GM20000 (cell line): ENCODE results near the gene ST3GAL5.
"Not testable (repeated sequence)": the region's sequence is repeated elsewhere in the genome, so short reads cannot be mapped to it uniquely, and the experiment has no call there.

ENCODE experiments used
- DNase-seq: peaks from one replicate; pipeline ENCODE4 v3.0.0; 2012; ENCODE audit warnings: low spot score
- TF ChIP-seq, protein P1 (sequence below): IDR thresholded peaks from 2 replicates; pipeline ENCODE4 v1.5.1; 2012; ENCODE audit warnings: mild to moderate bottlenecking, control low read depth; ENCODE audit errors: extremely low read depth, missing control alignments

Gene ST3GAL5

DNA sequence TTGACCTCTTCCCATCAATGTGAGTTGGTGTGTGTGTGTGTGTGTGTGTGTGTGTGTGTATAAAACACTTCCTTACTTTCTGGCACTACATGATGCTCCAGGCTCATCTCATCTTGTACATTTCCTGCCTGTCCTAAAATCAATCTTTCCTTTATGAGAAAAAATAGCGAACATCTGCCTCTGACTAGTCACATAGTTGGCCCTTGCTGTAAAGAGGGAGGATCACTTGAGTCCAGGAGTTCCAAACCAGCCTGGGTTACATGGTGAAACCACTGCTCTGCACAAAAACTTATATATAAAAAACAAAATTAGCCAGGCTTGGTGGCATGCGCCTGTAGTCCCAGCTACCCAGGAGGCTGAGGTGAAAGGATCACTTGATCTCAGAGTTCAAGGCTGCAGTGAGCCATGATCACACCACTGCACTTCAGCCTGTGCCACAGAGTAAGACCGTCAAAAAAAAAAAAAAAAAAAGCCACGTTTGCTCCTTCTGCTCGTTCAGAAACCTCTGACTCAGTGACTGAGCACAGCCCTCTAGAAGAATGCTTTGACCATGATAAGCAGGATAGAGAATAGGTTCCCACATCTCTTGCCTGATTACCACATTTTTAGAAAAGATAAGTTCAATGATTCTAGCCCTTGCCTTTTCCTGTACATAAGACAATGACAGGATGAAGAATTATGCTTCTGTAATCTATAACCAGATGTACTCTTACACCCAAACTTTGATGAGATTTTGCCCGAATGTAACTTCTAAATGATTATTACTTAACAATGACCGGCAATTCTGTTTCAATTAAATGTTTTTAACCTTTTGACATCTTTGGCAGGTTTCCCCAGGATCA, 45.2 kb upstream of the ST3GAL5 start:
- DNase-seq: no peak
- TF ChIP-seq, protein P1, sequence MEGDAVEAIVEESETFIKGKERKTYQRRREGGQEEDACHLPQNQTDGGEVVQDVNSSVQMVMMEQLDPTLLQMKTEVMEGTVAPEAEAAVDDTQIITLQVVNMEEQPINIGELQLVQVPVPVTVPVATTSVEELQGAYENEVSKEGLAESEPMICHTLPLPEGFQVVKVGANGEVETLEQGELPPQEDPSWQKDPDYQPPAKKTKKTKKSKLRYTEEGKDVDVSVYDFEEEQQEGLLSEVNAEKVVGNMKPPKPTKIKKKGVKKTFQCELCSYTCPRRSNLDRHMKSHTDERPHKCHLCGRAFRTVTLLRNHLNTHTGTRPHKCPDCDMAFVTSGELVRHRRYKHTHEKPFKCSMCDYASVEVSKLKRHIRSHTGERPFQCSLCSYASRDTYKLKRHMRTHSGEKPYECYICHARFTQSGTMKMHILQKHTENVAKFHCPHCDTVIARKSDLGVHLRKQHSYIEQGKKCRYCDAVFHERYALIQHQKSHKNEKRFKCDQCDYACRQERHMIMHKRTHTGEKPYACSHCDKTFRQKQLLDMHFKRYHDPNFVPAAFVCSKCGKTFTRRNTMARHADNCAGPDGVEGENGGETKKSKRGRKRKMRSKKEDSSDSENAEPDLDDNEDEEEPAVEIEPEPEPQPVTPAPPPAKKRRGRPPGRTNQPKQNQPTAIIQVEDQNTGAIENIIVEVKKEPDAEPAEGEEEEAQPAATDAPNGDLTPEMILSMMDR: no peak

DNA sequence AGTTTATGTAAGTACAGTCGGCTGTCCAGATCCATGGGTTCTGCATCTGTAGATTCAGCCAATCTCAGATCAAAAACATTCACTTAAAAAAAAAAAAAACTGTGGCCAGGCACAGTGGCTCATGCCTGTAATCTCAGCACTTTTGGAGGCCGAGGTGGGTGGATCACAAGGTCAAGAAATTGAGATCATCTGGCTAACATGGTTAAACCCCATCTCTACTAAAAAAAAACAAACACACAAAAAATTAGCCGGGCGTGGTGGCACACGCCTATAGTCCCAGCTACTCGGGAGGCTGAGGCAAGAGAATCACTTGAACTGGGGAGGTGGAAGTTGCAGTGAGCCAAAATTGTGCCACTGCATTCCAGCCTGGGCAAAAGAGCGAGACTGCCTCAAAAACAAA, 42.4 kb upstream of the ST3GAL5 start:
- not testable (repeated sequence) for DNase-seq

DNA sequence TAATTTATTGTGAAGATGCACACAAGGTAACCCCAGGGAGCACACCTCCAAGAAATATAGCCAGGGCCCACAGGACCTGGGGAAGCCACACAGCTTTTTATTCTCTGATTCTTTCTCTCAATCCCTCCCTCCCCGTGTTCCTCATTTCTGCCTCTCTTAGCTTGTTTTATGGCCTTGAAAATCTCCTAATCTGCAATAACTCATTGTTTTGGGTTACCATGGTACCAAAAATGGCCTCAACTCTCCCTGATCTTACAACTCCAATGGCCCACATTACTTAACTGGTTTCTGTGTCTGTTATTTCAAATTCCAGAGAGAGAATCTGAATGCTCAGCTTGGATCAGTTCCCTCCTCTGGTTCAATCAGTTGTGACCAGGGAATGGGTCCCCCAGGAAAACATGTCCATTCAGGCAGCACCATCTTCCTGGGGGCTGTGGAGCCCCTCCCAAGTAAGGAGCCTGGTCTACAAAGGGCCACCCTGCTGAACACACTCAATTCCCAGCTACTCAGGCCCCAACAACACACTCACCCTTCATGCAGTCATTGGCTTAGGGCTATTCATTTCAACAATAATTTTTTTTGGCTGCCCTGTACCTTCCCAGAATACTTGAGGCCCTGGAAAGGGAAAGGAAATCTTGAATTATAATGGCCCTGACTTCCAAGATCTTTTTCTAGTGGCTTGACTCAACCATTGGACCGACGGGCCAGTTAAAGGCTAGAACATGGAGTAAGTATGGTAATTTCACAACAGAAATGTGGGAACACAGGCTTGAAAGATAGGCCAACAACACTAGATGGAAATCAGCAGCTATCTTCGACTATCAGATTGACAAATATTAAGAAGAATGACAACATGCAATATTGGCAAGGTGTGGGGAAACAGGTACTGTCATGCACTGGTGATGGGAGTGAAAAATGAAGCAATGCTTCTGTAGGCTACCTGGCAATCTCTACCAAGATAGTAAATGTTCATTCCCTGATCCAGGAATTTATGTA, 41.6 kb upstream of the ST3GAL5 start:
- TF ChIP-seq, protein P1: no peak
- DNase-seq: no peak

DNA sequence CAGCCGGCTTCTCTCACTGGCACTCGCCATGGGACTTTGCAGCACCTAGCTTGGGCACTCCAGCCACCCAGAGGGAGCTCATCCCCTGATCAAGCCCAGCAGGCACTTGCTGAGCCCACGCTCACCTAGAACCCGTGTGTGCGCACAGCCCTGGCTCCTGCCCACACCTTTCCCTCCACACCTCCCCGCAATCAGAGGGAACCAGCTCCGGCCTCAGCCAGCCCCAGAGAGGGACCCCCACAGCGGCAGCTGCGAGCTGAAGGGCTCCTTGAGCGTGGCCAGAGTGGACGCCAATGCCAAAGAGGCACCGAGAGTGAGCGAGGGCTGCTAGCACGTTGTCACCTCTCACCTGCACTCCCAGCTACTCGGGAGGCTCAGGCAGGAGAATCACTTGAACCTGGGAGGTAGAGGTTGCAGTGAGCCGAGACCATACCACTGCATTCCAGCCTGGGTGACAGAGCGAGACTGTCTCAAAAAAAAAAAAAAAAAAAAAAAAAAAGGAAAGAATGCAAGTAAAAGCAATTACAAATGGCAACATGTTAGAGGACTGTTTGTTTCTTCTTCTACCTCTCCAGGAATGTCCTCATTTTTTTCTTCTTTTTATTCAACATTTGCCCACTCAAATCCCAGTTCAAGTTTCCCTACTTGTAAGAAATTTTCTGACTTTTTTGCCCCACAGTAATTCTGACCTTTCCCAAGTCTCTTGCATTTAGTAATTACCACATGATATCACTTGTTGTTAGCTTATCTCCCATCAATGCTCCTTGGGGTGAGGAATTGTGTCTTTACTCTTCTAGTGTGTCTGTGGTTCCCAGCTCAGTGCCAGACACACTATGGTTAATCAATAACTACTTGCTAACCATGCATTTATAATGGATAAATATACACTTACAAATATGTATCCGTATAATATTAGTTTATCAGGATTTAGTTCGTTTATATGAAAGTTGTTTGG, 40.6 kb upstream of the ST3GAL5 start:
- TF ChIP-seq, protein P1: no peak
- DNase-seq: no peak

DNA sequence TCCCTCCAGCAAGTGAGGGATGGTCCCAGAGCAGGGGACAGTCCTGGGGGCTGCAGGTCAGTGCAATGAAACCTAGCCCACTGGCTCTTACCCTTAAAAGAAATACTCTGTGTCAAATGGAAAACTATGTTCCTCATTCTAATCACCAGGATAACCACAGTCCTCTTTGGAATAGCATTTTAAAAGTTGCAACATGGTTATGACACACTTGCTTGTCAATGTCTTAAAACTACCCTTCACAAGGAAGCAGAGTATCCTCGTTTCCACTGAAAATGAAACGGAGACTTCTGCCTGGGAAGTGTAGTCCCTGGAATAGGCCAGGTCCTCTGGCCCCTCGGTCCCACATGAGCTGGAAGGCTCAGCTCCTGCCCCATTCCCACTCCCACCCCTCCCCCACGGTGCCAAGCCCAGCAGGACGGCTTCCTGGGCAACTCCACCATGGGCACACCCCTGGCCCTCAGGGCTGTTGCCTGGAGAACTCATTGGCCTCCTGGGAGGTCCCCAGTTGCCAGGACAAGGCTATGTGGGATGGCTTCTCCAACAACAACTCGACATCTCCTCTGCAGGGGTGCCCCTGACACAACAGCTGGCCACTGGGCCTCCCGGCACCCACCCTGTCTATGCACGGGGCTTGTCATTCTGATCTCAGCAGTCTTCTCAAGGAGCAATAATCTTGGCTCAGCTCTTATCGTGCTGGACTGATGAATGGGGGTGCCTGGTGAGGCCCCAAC, 38.3 kb upstream of the ST3GAL5 start:
- no peak for DNase-seq
- TF ChIP-seq, protein P1: no peak

DNA sequence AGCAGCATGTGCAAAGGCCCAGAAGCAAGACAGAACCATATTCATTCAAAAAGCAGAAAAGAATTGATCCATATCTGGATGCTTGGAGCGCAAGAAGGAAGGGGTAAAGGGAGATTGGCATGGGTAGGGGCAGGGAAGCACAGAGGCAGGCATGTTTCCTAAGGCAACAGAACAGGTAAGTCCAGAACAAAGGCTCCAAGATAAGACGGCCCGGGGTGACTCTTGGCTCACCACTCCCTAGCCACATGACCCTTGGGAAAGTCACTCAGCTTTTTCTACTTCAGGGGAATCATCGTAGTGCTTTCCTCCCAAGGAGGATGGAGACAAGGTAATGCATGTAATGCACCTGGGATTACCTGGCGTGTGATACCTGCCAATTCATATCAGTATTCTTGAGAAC, 37.7 kb upstream of the ST3GAL5 start:
- DNase-seq: no peak
- TF ChIP-seq, protein P1: no peak

DNA sequence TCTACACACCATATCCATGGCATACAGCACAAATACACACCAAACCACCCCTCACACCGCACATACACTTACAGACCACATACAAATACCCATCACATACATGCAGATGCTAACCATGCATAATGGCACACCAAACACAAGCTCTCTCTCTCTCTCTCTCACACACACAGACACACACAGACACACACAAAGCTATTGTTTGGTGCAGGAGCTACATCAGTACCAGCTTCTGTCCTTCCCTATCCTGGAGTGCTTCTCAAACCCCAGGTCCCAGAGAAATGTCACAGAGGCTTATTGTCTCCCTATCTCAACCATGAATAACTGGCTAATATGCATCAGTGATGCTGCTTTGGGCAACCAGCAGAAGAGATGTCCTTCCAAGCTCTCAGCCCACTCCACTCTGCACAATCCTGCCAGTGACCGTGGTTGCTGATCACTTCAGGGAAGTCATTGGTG, 36.5 kb upstream of the ST3GAL5 start:
- no peak for DNase-seq
- TF ChIP-seq, protein P1: no peak
